Motor neuron (in vitro differentiated cells): ENCODE data around the gene UNC79. TPM values are rescaled to one million over a fixed set of nuclear protein-coding genes. Genes with fewer than 3 reads are reported as not detected.

Source experiments
- ATAC-seq, 8 experiments: fragments of 200-7000 bp; cut with Tn5 transposase; replicated peaks in 6 of 8; 2 replicates each; pipeline ENCODE4 v1.8.0; 2021; ENCODE audit warnings: mild to moderate bottlenecking in 8 of 8, moderate library complexity in 8 of 8
- H3K27ac ChIP-seq, 2 donors: fragments of 250-450 bp; sonication (Bioruptor Pico); 2 replicates each; pipeline ENCODE4 v1.9.0; 2021; ENCODE audit warnings: antibody characterized with exemption in 2 of 2, mild to moderate bottlenecking in 2 of 2, moderate library complexity in 1 of 2
- H3K4me1 ChIP-seq, 2 donors: fragments of 250-450 bp; sonication (Bioruptor Pico); replicated peaks in 1 of 2; 2 replicates each; pipeline ENCODE4 v1.6.1; 2021; ENCODE audit warnings: antibody characterized with exemption in 2 of 2, mild to moderate bottlenecking in 2 of 2, moderate library complexity in 1 of 2
- H3K4me3 ChIP-seq, 5 donors: fragments of 250-450 bp; sonication (Bioruptor Pico); 2 replicates each; pipeline ENCODE4 v1.9.0; 2021; ENCODE audit warnings: antibody characterized with exemption in 5 of 5, mild to moderate bottlenecking in 5 of 5, moderate library complexity in 4 of 5
- WGBS, 10 experiments: fragments of 450-650 bp; shearing (Covaris generic); methylation state at CpG; one replicate each; pipeline ENCODE4 v1.0.0; 2022; 5-methylcytosine and 5-hydroxymethylcytosine counted together
- in situ Hi-C, 9 experiments: fragments of 400-800 bp; cut with MboI; loops; one replicate each; pipeline ENCODE4 v1.15.0; 2021; ENCODE audit warnings: low sequenced_read_pairs in 9 of 9, low pct_unique_long_range_greater_than_20kb in 2 of 9; ENCODE audit not compliant: unreplicated experiment in 9 of 9
- total RNA-seq, 8 experiments: library from RNA; unstranded; fragments of 300-600 nt; gene quantifications; 2 replicates each; pipeline versions ENCODE4 v1.2.3 to v1.2.4, GENCODE V29; 2022

UNC79 gene
- total RNA-seq, 8 experiments from 2014 or later = 0.31 to 16.8 (median 7.2) TPM

DNA sequence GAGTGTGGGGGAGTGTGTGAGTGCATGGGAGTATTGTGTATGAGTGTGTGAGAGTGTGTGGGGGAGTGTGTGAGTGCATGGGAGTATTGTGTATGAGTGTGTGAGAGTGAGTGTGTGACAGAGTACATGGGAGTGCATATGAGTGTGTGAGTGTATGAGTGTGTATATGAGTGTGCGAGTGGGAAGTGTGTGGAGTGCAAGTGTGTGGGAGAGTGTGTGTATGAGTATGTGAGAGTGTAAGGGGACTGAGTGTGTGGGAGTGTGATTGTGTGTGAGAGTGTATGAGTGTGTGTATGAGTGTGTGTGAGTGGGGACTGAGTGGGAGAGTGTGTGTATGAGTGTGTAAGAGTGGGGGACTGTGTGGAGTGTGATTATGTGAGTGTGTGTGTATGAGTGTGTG lies 316.8 kb downstream of the UNC79 start:
- Histone ChIP-seq H3K4me3 (no peak overlapping the region), H3K27ac (no peak overlapping the region), H3K4me1 (peaks cover 40 to 49% of the 10 kb centered on the region in 2 donors)
- in situ Hi-C loops = no loop called here
- 50 to 100% (median 100%) methylated on average over 1 of the region's 1 CpG; no CpG with 5 or more reads in 7 of the 10 experiments for WGBS, 10 experiments
- ATAC-seq = no peak

- H3K27ac ChIP-seq = no peak overlapping the region
- ATAC-seq = peak in 4 of 8 experiments; percentile 10 to 29 (median 14)
- H3K4me3 ChIP-seq = no peak overlapping the region
- H3K4me1 ChIP-seq = peaks cover 40 to 54% of the 10 kb centered on the region in 2 donors
- 43 to 85% (median 77%) methylated on average over 3 to 19 of the region's 25 CpGs; no CpG with 5 or more reads in 4 of the 10 experiments for WGBS, 10 experiments
- in situ Hi-C loops = no loop called here
Observed at GRCh38 chr14:93748208-93749075, 317.7 kb downstream of the UNC79 start.

DNA sequence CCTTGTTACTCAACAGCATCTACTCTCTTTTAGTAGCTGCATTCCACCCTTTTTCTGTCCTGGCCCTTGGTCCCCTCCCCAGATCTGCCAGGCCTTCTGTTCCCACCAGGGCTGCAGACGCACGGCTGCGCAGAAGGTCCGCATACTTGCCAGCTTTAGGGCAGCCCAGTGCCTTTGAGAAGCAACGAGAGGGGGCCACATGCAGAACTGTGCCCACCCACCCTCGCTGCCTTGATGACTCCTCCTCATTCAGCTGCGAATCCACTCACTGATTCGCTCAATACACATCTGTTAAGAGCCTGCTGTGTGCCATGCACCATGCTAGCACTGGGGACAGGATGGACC lies 318.3 kb downstream of the UNC79 start:
- ATAC-seq = no peak
- Histone ChIP-seq H3K27ac (no peak overlapping the region), H3K4me3 (no peak overlapping the region), H3K4me1 (peaks cover 40 to 50% of the 10 kb centered on the region in 2 donors)
- in situ Hi-C loops = no loop called here
- WGBS, 10 experiments = 60 to 62% methylated on average over 1 to 3 of the region's 8 CpGs; no CpG with 5 or more reads in 8 of the 10 experiments

GRCh38 chr14:93751946-93752655 lies 321.4 kb downstream of the UNC79 start:
- no peak overlapping the region for H3K4me3 ChIP-seq
- ATAC-seq = no peak
- in situ Hi-C loops = no loop called here
- WGBS, 10 experiments = 0 to 100% (median 52%) methylated on average over 1 to 8 of the region's 19 CpGs; no CpG with 5 or more reads in 1 of the 10 experiments
- H3K27ac ChIP-seq = no peak overlapping the region
- peaks cover 19 to 26% of the 10 kb centered on the region in 2 donors for H3K4me1 ChIP-seq

DNA sequence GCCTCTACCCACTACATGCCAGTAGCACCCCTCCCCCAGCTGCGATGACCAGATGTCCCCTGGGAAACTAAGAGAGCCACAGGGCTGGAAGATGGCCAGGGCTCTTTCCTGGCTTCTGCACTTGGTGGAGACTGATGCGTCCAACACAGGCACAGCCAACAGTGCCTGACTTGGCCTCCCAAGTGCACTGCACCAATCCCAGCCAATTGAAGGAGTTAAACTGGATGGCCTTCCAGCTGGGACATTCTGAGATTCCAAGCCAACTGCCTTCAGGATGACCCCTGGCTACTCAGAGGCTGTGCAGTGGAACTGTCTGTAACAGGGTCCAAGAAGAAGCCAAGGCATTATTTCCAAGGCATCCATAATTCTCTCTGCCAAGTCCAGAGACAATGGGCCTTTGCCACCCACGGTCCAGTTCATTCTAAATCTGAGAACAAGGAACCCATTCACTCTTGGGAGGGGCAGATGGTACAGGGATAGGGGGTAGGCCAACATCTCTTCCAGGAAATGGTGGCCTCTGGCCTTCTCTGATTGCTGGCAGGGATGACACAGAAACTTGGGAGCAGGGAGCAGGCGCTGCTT lies 322.3 kb downstream of the UNC79 start:
- WGBS, 10 experiments = 0 to 88% (median 61%) methylated on average over 1 to 2 of the region's 4 CpGs; no CpG with 5 or more reads in 4 of the 10 experiments
- peaks cover 17 to 24% of the 10 kb centered on the region in 2 donors for H3K4me1 ChIP-seq

GRCh38 chr14:93753647-93754046 lies 322.9 kb downstream of the UNC79 start:
- 14 to 100% (median 87%) methylated on average over 1 to 8 of the region's 8 CpGs; no CpG with 5 or more reads in 4 of the 10 experiments for WGBS, 10 experiments
- Histone ChIP-seq H3K27ac (no peak overlapping the region), H3K4me3 (no peak overlapping the region), H3K4me1 (peaks cover 12 to 18% of the 10 kb centered on the region in 2 donors)
- ATAC-seq = no peak
- in situ Hi-C loops = no loop called here

More for the DNA sequence above, 322.3 kb downstream of the UNC79 start:
- peak in 1 of 8 experiments; percentile 14 for ATAC-seq
- H3K4me3 ChIP-seq = no peak overlapping the region
- H3K27ac ChIP-seq = no peak overlapping the region
- in situ Hi-C loops = no loop called here

GRCh38 chr14:93757206-93757605 lies 326.5 kb downstream of the UNC79 start:
- no peak overlapping the region for H3K27ac ChIP-seq

More at GRCh38 chr14:93757206-93757605, 326.5 kb downstream of the UNC79 start:
- 75 to 90% methylated on average over 2 of the region's 12 CpGs; no CpG with 5 or more reads in 8 of the 10 experiments for WGBS, 10 experiments
- in situ Hi-C loops = no loop called here
- Histone ChIP-seq H3K4me1 (peaks cover 20 to 28% of the 10 kb centered on the region in 2 donors), H3K4me3 (no peak overlapping the region)
- no peak for ATAC-seq

Other genes starting within 250 kb of the UNC79 start
- gene MOAP1, start 246.0 kb upstream of the UNC79 start, total RNA-seq = 10 to 100 TPM; 13.6 to 81.2 (median 50.4) TPM
- gene LYSET, start 245.6 kb upstream of the UNC79 start, total RNA-seq = 10 to 100 TPM; 11.7 to 26.5 (median 20.8) TPM
- gene GON7, start 223.9 kb upstream of the UNC79 start, total RNA-seq = 10 to 100 TPM; 10.3 to 23.7 (median 15.6) TPM
- 10 to 100 TPM in 7 of 8 experiments, 1 to 10 TPM in 1; 7.5 to 29.6 (median 18.9) TPM for gene UBR7, start 223.7 kb upstream of the UNC79 start, total RNA-seq
- gene BTBD7, start 97.9 kb upstream of the UNC79 start, total RNA-seq = 10 to 100 TPM; 10.1 to 26.0 (median 15.1) TPM
- 1 to 10 TPM in 1 of 8 experiments, under 1 TPM in 1, not detected in 6; 0.55 to 1.3 TPM for gene COX8C, start 83.8 kb upstream of the UNC79 start, total RNA-seq